Measurements from ENCODE around the gene SIGLEC7.

GRCh38 chr19:51161867-51162496, 19.9 kb downstream of the SIGLEC7 start:
- no peak for TF ChIP-seq CTCF (tag by site-specific recombination; IDR thresholded peaks at IDR 0.05)
- TF ChIP-seq ZNF202 (tag by site-specific recombination; IDR thresholded peaks at IDR 0.05; ENCODE audit: borderline replicate concordance), result no peak
- no peak for TF ChIP-seq ZNF24 (tag by site-specific recombination; IDR thresholded peaks at IDR 0.05)
- no peak for TF ChIP-seq KLF9 (tag by site-specific recombination; IDR thresholded peaks at IDR 0.05; ENCODE audit: low read depth)
- no peak for TF ChIP-seq ZNF449 (tag by site-specific recombination; IDR thresholded peaks at IDR 0.05)
- TF ChIP-seq ZNF10 (tag by site-specific recombination; IDR thresholded peaks at IDR 0.05), result no peak
- TF ChIP-seq HOXC10 (CRISPR knock-in tag; IDR thresholded peaks at IDR 0.05), result no peak
- TF ChIP-seq SETDB1 (IDR thresholded peaks at IDR 0.05; ENCODE audit: insufficient read length, low read length), result no peak
- no peak for TF ChIP-seq ZNF792 (tag by site-specific recombination; IDR thresholded peaks at IDR 0.05)

All from HEK293 (cell line).